IPS-18c (cell line): ENCODE data around the gene CMTM5.

Source experiments
- H3K4me3 ChIP-seq: 2 replicates; pipeline ENCODE4 v1.7.0; 2013; ENCODE audit warnings: low read depth, mild to moderate bottlenecking, low read length, moderate library complexity; ENCODE audit not compliant: insufficient read depth
- H3K9me3 ChIP-seq: one replicate; pipeline ENCODE4 v1.6.1; 2013; ENCODE audit warnings: mild to moderate bottlenecking, low read length, moderate library complexity; ENCODE audit not compliant: control insufficient read depth, insufficient read depth

The CMTM5 gene, protein sequence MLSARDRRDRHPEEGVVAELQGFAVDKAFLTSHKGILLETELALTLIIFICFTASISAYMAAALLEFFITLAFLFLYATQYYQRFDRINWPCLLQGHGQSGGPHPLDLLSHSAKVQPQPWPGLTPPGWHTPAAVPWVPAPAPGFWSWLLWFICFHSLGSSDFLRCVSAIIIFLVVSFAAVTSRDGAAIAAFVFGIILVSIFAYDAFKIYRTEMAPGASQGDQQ

DNA sequence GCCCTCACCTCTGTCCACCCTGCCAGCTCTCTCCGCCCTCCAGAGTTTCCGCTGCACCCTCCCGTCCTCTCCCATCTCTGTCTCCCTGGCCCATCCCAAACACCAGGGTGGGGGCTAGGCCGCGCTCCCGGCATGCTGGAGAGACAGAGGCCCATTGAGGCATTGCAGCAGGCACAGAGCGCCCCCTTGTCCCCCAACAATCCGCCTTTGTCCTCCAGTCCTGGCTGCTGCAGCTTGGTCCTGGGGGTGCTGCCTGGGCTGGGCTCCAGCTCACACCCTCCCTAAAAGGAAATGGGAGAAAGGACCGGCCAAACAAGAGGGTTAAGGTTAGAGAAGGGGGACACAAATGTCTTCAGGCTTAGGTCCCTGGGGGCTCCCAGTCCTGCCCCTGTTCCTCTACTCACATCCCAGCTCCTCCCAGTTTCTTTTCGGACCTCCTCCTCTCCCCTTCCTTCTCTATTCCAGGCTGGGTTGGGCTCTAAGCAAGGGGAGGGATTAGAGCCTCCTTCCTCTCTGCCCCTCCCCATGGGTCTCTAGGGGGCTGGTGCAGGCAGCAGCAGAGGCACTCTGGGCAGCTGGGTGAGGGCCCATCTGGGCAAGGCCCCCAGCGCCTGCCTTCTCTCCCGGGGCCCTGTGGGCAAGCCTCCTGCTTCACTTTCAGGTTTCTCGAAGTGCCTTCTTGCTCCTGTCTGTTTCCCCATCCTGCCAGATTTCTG is at the start of gene CMTM5:
CMTM5 (plus strand) TSS at position 565 of the 716 bp plus-strand sequence. CDS start 206 bp downstream, outside the sequence.
- H3K9me3 ChIP-seq, result no peaks in the 10 kb centered on the region
- H3K4me3 ChIP-seq, result no peak within 1 kb of the TSS; the same call in 1 of the 2 replicates

- Histone ChIP-seq H3K4me3 (no peak overlapping the region), H3K9me3 (no peaks in the 10 kb centered on the region)
Measured at GRCh38 chr14:23327947-23328744, 48.7 kb upstream of the CMTM5 start.

GRCh38 chr14:23335623-23336022 is 41.2 kb upstream of the CMTM5 start:
- H3K9me3 ChIP-seq, result no peaks in the 10 kb centered on the region

GRCh38 chr14:23339506-23340268 is 37.2 kb upstream of the CMTM5 start:
- Histone ChIP-seq H3K4me3 (no peak overlapping the region), H3K9me3 (no peaks in the 10 kb centered on the region)

More at GRCh38 chr14:23335623-23336022, 41.2 kb upstream of the CMTM5 start:
- H3K4me3 ChIP-seq, result no peak overlapping the region

DNA sequence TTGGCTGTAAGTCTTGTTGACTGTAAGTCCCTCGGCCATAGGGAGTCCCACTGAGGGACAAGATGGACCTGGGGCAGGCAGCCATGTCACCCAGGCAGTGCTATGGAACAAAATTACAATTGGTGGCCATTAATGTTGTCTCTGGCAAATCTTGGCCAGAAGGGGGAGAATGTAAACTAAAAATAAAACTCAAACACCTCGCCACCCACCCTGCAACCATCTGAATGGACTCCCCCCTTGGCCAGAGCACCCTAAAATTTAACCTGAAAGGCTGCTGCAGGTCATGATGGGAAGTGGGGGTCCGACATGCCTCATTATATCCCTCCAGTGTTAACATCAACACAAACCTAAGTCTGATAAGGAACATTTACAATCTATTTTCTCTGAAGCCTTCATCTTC is 32.4 kb upstream of the CMTM5 start:
- no peak overlapping the region for H3K4me3 ChIP-seq

GRCh38 chr14:23345987-23346692 is 30.7 kb upstream of the CMTM5 start:
- no peaks in the 10 kb centered on the region for H3K9me3 ChIP-seq
- H3K4me3 ChIP-seq, result no peak overlapping the region

More for the DNA sequence above, 32.4 kb upstream of the CMTM5 start:
- no peaks in the 10 kb centered on the region for H3K9me3 ChIP-seq

GRCh38 chr14:23346693-23347405 is 30.0 kb upstream of the CMTM5 start:
- Histone ChIP-seq H3K9me3 (no peaks in the 10 kb centered on the region), H3K4me3 (no peak overlapping the region)

DNA sequence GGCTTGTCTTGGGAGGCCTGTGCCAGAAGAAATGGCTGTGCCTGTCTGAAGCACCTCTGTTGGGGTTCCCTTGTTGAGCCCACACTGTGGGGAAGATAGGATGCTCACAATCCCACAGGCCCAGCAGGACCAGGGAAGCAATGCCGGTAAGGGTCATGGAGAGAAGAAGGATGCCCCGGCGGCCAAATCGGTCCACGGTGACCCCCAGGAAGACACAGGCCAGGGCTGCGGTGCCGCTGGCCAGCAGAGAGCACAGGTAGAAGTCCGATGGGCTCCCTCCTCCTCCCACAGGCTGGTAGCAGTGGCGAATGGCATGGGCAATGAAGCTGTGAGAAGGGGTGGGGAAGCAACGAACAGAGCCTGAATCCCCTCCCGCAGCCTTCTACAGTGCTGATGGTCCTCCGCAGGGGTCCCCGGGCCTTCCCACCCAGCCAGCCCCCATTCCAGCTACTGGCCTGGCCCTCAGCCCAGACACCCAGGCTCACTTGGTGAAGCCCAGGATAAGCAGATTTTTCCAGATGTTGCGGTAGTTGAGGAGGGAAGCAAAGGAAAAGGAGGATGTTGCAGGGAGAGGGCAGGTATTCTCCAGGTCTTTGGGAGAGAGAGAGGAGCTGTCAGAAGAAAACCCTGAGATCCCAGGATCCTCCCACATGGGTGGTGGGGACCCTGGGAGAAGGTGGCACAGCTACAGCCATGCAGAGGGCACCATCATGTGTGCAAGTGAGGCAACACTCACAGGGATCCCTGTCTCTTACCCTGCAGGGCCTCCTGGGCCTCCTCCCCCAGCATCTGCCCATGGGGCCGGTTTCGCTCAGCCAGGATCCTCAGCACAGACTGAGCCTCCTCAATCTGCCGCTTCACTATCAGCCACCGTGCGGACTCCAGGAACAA is 29.2 kb upstream of the CMTM5 start:
- Histone ChIP-seq H3K9me3 (no peaks in the 10 kb centered on the region), H3K4me3 (no peak overlapping the region)

GRCh38 chr14:23348297-23348655 is 28.6 kb upstream of the CMTM5 start:
- no peaks in the 10 kb centered on the region for H3K9me3 ChIP-seq
- H3K4me3 ChIP-seq, result no peak overlapping the region

GRCh38 chr14:23349156-23349845 is 27.5 kb upstream of the CMTM5 start:
- Histone ChIP-seq H3K9me3 (no peaks in the 10 kb centered on the region), H3K4me3 (no peak overlapping the region)

- Histone ChIP-seq H3K4me3 (peak overlapping the region; percentile 85), H3K9me3 (no peaks in the 10 kb centered on the region)
Measured at GRCh38 chr14:23351681-23352505, 25.0 kb upstream of the CMTM5 start.

- Histone ChIP-seq H3K4me3 (peak within 1 kb of the TSS; percentile 85), H3K9me3 (no peaks in the 10 kb centered on the region)
Measured at GRCh38 chr14:23352506-23353432, 24.1 kb upstream of the CMTM5 start, which contains the start of gene SLC22A17. Gene SLC22A17 (minus strand): TSS chr14:23352887.

GRCh38 chr14:23353433-23353780 is 23.4 kb upstream of the CMTM5 start:
- no peaks in the 10 kb centered on the region for H3K9me3 ChIP-seq
- no peak overlapping the region for H3K4me3 ChIP-seq
